Measurements from ENCODE around the gene IGLON5. TPM values are rescaled to one million over a fixed set of nuclear protein-coding genes. Genes with fewer than 3 reads are reported as not detected.

IGLON5 gene
- total RNA-seq, 1 experiment from 2014 or later, result not detected

DNA sequence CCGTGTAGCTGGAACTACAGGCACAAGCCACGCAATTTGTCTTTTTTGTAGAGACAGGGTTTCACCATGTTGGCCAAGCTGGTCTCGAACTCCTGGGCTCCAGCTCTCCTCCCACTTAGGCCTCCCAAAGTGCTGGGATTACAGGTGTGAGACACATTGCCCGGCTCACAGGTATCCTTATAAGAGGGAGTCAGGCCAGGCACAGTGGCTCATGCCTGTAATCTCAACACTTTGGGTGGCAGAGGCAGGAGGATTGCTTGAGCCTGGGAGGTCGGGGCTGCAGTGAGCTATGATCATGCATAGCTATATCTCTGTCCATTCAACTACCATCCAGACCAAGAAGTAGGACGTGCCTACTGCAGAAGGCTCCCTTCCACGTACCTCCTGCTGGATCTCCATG, 10.2 kb upstream of the IGLON5 start:
- in situ Hi-C loops (cut with HindIII; ENCODE audit: low pct_unique_long_range_greater_than_20kb, low sequenced_read_pairs), result no loop called here
- DNase-seq (ENCODE audit: low read depth, low spot score), result no peak

DNA sequence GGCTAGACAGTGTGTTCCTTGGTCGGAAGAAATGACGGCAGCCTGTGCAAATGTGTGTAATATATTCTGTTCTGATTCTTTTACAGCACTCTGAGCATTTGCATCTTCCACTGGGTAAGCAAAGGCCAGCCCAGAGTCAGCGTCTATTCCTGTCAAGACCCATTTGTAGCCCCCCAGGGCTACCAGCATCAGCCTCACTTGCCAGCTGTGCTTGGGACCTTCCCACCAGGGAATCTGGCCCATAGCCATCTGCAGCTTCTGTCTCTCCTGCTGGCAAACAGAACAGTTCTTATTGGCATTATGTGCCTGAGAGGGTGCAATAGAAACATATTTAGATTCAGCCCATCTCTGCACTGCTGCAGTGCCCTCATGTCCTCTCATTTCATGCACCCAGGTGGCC, 6.0 kb upstream of the IGLON5 start:
- in situ Hi-C loops (cut with HindIII; ENCODE audit: low pct_unique_long_range_greater_than_20kb, low sequenced_read_pairs), result no loop called here

DNA sequence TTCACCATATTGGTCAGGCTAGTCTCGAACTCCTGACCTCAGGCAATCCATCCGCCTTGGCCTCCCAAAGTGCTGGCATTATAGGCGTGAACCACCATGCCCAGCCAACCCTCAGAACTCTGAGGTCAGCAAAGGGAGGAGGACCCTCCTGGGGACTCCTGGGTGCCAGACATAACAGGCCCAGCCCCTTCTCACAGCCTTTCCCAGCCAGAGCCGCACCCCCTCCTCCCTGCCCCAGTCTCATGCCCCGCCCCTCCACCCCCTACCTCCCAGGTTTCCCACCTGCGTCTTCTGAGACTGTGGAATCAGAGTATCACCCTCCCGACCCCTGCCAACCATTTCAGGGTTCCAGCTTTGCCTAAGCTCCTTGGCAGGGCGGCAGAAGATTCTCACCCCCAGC, 5.2 kb downstream of the IGLON5 start:
- no peak for DNase-seq (ENCODE audit: low read depth, low spot score)
- in situ Hi-C loops (cut with HindIII; ENCODE audit: low pct_unique_long_range_greater_than_20kb, low sequenced_read_pairs), result no loop called here

More for the DNA sequence above, 6.0 kb upstream of the IGLON5 start:
- DNase-seq (ENCODE audit: low read depth, low spot score), result no peak

DNA sequence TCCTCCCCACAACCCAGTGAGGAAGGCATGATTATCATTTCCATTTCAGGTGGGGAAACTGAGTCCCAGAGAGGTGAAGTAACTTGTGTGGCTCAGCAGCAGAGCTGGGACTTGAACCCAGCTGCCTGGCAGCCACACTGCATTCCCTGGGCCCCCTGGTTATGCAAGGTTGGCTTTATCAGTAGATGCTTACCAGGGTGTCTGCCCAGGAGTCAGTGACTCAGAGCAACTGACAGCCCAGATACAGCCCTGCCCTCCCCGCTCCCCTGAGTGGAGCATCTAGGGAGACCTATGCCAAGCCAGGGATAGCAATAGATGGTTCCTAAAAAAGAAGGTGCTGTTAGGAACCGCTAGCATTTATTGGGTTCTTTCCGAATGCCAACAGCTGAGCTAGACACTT, 5.9 kb downstream of the IGLON5 start:
- no peak for DNase-seq (ENCODE audit: low read depth, low spot score)
- in situ Hi-C loops (cut with HindIII; ENCODE audit: low pct_unique_long_range_greater_than_20kb, low sequenced_read_pairs), result no loop called here

DNA sequence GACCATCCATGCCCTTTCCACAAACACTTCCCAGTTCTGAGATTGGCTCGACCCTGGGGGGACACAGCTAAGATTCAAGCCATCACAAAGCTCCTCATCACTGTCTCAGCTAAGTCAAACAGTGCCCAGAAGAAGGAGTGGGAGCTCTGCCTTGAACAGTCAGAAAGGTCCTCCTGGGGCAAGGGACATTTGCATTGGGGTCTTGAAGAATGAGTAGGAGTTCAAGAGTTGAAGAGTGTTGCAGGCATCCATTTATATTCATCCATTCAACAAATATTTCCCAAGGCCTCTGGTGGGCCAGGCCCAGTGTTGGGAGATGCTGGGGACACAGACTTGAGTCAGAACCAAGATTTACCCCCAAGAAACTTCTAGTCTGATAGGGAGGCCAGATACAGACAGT, 6.5 kb downstream of the IGLON5 start:
- in situ Hi-C loops (cut with HindIII; ENCODE audit: low pct_unique_long_range_greater_than_20kb, low sequenced_read_pairs), result no loop called here
- DNase-seq (ENCODE audit: low read depth, low spot score), result no peak

DNA sequence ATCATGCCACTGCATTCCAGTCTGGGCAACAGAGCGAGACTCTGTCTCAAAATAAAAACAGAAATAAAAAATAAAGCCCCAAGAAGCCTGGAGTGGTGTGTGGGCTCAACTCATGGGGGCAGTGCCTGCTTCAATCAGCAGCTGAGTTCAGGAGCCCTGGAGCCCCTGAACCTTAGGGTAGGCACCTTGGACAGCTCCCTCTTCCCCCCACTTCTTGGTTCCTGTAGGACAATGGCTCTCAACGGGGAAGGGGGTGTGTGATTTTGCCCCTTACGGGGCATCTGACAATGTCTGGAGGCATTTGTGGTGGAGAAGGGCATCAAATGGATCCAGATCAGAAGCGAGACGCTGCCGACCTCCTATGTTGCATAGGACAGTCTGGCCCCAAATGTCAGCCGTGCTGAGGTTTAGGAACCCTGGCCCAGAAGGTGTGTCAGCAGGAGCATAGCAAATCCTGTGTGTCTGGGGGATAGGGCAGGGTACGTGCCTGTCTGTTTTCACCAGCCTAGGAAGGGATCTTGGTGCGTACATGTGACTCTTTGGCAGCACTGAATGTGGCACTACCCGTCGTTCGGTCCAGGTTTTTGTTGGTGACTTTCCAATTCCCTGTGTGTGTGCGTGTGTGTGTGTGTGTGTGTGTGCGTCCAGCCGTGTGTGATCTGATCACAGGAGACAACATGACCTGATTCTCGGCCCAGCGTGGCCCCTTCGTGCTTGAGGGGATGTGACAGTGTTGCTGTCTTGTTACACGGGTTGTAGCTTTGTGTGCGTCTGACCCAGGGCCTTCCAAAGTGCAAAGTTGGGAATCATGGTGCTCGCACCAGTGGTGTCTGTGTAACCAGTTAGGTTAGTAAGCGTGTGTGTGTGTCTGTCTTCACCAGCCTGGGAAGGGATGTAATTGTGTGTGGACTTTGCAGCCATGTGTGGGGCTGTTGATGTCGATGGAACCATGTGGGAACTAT, 7.5 kb downstream of the IGLON5 start:
- in situ Hi-C loops (cut with HindIII; ENCODE audit: low pct_unique_long_range_greater_than_20kb, low sequenced_read_pairs), result no loop called here

DNA sequence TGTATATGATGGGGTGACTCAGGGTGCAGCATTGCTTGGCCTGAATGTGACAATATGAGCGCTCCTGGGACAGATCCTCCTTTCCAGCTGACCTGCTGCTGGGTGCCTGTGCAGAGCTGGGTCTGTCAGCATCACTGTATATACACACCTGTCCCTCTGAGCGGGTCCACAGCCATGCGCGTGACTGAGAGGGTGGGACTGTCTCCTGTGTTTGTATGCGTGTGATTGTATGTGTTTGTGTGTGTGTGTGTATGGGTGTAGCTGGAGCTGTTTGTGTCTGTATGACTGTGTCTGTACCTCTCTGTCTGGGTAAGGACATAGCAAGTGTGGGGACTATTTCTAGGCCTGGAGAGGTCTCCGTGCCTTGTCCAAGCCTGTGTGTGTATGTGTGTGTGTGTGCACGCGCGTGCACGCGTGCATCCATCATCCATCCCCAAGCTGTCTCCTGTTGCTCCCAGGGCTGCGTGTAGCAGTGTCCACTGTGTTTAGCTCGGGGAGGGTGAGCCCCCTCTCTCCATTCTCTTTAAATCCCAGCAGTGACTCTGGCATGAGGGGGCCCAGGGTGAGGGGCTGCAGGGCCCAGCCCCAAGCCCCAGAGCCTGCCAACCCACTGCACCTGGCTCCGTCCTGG, 8.3 kb downstream of the IGLON5 start:
- in situ Hi-C loops (cut with HindIII; ENCODE audit: low pct_unique_long_range_greater_than_20kb, low sequenced_read_pairs), result no loop called here
- DNase-seq (ENCODE audit: low read depth, low spot score), result no peak

More for the DNA sequence above, 7.5 kb downstream of the IGLON5 start:
- no peak for DNase-seq (ENCODE audit: low read depth, low spot score)

DNA sequence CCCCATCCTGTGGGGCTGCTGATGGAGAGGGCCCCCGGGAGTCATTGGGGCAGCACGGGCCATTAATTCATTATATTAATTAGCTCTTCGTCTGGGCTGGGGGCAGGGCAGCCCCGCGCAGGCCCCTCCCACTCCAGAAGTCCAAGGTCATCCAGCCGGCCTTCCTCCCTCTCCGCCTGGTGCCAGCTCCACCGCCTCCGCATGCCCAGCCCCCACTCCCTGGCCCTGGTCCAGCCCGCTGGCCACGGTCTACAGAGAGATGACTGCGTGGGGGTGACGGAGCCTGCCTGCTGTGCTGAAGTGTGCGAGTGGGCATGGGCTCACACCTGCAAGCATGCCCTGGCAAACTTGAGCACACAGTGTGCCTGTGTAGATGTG, 8.8 kb downstream of the IGLON5 start:
- in situ Hi-C loops (cut with HindIII; ENCODE audit: low pct_unique_long_range_greater_than_20kb, low sequenced_read_pairs), result no loop called here
- DNase-seq (ENCODE audit: low read depth, low spot score), result no peak

DNA sequence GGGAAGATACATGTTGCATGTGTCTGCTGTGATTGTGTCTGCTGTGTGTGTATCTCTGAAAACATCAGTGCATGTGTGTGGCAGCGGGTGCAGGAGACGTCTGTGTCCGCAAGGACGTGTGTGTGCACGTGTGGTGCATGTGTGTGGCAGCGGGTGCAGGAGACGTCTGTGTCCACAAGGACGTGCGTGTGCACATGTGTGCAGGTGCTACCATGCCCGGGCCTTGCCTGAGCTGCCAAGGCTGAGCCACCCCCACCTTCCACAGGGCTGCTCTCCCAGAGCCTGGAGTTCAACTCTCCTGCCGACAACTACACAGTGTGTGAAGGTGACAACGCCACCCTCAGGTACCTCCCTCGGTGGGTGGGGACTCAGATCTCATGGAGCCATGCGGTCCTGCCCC, 10.4 kb downstream of the IGLON5 start:
- DNase-seq (ENCODE audit: low read depth, low spot score), result no peak
- in situ Hi-C loops (cut with HindIII; ENCODE audit: low pct_unique_long_range_greater_than_20kb, low sequenced_read_pairs), result no loop called here

DNA sequence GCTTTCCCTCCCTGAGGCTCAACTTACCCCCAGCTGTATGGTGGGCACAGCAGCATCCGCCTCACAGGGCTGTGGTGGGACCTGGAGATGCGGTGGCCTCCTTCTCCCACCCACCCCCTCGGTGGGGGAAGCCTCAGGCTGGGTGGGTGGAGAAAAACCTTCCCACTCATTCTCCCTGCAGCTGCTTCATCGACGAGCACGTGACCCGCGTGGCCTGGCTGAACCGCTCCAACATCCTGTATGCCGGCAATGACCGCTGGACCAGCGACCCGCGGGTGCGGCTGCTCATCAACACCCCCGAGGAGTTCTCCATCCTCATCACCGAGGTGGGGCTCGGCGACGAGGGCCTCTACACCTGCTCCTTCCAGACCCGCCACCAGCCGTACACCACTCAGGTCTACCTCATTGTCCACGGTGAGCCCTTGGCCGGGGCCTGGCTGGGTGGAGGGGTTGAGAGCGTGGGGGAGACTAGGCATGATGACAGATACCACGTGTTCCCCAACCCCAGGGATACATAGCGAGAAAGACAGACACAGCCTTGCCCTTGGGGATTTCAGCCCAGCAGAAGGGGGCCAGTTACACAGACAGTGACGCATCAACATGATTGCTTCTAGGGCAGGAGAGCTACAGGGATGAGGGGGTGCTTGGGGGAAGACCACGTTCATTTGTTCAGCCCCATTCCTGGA, 12.2 kb downstream of the IGLON5 start:
- no peak for DNase-seq (ENCODE audit: low read depth, low spot score)
- in situ Hi-C loops (cut with HindIII; ENCODE audit: low pct_unique_long_range_greater_than_20kb, low sequenced_read_pairs), result no loop called here

DNA sequence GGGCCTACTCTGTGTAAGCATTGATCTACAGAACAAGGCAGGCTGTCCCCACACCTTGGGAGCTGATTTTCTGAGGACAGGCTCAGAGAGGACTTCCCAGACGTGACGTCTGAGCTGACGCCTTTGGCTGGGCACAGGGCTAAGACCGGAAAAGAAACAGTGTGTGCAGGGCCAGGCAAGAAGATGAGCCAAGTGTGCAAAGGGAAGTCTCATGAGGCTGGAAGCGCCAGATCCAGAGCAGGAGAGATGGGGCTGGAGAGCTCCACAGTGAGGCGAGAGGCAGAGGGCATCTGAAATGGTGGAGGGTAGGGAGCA, 12.7 kb downstream of the IGLON5 start:
- no peak for DNase-seq (ENCODE audit: low read depth, low spot score)
- in situ Hi-C loops (cut with HindIII; ENCODE audit: low pct_unique_long_range_greater_than_20kb, low sequenced_read_pairs), result no loop called here

DNA sequence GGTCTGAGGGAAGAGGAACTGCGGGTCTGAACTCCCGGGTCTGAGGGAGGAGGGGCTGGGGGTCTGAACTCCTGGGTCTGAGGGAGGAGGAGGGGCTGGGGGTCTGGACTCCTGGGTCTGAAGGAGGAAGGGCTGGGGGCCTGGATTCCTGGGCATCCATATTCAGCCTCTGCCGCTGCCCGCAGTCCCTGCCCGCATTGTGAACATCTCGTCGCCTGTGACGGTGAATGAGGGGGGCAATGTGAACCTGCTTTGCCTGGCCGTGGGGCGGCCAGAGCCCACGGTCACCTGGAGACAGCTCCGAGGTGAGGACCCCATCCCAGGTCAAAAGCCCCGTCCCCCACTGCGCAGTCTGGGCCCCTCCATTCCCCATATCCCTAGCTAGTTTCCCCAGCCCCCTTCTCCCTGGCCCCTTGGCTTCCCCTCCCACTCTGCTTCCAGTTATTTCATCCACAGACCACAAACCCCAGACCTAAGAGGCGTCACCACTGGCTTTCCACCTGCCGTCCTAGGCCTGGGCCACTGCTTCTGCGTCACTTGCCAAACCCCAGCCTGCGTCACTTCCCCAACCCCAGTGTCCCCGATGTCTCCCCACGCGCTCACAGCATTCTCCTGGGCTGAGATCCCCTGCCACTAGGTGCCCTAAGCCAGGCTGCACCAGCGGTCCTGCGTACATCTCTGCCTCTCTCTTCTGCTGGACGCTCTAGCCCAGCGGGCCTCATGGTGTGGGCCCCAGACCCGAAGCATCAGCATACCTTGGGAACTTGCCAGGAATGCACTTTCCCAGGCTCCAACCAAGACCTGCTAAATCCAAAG, 13.9 kb downstream of the IGLON5 start:
- in situ Hi-C loops (cut with HindIII; ENCODE audit: low pct_unique_long_range_greater_than_20kb, low sequenced_read_pairs), result no loop called here

DNA sequence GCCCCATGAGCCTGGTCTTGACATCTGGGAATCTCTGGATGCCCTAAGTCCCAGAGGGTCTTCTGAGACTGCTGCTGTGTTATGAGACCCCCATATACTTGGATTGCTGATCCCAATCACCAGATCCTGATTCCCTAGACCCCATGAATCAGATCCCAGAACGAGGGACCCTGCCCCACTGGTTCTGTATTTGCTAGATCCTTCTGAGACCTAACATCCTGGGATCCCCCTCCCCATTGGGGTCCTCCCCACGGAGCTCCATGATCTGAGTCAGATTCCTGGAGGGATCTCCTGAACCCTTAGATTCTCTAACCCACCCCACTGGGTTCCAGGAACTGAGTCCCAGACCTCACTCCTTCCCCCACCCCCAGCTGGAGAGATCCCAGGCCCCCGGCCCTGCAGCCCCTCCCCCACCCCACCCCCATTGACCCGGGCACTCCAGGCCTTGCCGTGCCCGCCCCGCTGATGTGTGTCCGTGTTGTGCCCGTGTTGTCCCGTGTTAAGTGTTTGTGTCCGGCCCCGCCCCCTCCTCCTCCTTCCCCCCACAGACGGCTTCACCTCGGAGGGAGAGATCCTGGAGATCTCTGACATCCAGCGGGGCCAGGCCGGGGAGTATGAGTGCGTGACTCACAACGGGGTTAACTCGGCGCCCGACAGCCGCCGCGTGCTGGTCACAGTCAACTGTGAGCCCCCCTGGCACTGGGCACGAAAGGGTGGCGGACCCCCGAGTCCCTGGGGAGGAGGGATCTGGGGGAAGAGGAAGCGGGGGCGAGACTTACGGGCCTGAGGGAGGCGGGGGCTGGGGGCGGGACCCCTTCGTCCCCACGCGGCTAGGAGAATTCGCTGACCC, 15.0 kb downstream of the IGLON5 start:
- DNase-seq (ENCODE audit: low read depth, low spot score), result no peak
- in situ Hi-C loops (cut with HindIII; ENCODE audit: low pct_unique_long_range_greater_than_20kb, low sequenced_read_pairs), result no loop called here

More for the DNA sequence above, 13.9 kb downstream of the IGLON5 start:
- DNase-seq (ENCODE audit: low read depth, low spot score), result no peak

DNA sequence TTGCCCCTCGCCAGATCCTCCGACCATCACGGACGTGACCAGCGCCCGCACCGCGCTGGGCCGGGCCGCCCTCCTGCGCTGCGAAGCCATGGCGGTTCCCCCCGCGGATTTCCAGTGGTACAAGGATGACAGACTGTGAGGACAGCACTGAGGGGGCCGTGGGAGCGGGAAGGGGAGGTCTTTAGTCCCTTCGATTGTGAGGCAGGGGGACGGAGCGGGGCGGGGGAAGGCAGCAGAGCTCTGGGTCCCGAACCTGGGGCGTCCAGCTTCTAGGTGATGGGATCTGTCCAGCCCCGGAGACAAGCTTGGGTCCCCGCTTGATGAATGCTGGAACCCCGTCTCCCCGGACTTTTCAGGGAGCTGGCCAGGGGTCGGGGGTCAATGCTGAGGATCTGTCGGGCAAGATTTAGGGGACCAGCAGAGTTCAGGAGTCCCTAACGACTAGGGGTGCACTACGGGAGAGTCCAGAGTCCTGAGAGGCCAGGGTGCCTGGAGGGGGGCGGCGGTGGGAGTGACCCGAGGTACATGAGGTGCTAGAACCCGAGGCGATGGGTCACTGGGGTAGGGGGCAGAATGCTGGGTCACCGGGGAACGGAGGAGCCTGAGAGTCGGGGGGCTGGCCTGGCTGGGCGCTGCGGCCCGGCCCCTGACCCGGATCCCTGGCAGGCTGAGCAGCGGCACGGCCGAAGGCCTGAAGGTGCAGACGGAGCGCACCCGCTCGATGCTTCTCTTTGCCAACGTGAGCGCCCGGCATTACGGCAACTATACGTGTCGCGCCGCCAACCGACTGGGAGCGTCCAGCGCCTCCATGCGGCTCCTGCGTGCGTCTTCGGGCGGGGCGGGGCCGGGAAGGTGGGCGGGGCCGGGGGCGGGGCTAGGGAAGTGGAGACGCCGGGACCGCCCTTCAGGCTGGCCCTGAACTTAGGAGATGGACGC, 15.9 kb downstream of the IGLON5 start:
- in situ Hi-C loops (cut with HindIII; ENCODE audit: low pct_unique_long_range_greater_than_20kb, low sequenced_read_pairs), result no loop called here
- peak; percentile 60 for DNase-seq (ENCODE audit: low read depth, low spot score)

DNA sequence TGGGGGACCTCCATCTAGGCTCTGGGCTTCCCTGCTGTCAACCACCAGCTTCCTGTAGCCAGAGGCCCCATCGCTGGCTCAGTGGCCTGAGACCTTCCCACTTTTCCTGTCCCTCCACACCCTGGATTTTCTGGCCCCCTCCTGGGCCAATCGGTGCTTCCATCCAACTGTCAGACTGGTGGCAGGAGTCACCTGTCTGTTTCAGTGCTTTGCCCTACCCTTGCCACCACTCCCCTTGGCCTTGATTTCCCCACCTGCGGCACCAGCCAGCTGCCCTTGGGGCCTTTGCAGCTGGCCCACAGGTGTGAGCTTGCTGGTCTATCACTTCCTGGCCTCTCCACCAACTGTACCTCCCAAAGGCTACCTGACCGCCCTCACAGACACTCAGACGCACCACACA, 18.0 kb downstream of the IGLON5 start:
- no peak for DNase-seq (ENCODE audit: low read depth, low spot score)
- in situ Hi-C loops (cut with HindIII; ENCODE audit: low pct_unique_long_range_greater_than_20kb, low sequenced_read_pairs), result no loop called here

DNA sequence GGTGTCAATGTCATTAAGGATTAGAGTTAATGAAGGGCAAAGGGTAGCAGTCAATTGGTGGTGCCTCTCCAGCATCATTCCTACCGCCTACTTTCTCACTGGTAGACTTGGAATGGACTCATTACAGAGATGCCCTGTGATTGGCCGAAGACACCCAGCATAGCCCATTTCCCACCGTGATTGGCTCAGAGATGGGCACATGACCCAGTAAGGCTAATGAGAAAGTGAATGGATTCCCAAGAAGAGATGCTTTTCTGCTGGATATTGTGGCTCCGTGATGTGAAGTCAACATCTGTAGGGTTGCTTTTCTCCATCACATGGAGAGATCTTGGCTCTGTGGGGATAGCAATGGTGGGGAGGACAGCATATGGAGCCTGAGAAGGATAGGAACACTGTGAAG, 18.9 kb downstream of the IGLON5 start:
- in situ Hi-C loops (cut with HindIII; ENCODE audit: low pct_unique_long_range_greater_than_20kb, low sequenced_read_pairs), result no loop called here
- no peak for DNase-seq (ENCODE audit: low read depth, low spot score)
